GF-D8 (cell line): Measurements from ENCODE around the gene CTIF.

Source experiments
- DNase-seq: peaks from one replicate; lab custom pipeline; 2025; lab: John Stamatoyannopoulos, UW

CTIF gene

DNA sequence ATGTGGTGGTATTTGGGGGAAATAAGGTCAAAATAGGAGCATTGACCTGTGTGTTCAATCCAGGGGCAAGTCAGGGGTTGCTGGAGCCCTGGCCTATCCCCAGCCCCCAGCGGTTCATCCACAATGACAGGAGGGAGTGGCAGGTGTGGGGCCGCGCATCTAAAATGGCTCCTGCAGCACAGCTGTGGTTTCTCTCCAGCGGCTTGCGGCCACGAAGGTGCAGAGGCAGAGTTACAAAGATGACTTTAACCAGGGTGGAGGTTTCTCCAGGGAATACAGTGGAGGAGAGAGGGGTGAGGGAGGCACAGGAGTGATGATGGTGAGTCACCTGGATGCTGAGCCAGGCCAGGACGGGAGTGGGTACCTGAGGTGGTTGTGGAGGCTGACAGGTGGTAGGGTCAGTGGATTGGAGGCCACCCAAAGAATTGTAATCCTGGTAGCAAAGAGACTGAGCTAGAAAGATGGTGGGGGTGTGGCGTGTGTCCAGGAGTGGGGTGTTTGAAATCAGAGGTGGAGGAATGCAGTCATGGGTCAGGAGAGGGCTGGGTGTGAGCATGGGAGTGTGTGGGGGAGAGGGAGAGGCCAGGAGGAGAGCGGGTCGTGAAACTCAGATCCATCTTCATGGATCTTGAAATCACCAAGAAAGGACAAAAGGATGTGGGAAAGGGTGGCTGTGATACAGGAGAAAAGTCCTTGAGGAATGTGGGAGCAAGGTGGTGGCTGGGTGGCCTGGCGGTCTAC lies 83.2 kb downstream of the CTIF start:
- no peak for DNase-seq

DNA sequence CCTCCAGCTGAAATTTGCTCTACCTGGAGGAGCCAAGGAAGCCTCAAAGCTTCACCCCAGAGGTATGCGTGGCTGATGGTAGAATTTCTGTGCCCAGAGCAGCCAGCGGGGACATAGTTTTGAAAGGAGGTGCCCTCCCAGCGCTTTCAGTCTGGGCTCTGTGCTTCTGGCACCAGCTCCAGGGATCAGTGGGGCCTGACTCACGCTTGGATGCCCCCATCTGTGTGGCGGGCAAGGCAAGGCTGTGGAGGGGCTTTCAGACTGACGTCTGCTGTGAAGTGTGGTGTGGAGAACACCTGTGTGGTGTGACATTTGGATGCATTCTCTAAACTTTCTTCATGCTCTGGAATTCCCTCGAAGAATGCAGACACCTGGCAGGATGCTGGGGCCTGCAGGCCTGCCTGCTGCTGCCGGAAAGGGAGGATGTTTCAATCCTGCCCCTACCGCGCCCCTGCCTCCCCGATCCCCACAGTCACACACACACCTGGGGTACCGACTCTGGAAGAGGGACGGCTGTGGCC lies 84.1 kb downstream of the CTIF start:
- no peak for DNase-seq

DNA sequence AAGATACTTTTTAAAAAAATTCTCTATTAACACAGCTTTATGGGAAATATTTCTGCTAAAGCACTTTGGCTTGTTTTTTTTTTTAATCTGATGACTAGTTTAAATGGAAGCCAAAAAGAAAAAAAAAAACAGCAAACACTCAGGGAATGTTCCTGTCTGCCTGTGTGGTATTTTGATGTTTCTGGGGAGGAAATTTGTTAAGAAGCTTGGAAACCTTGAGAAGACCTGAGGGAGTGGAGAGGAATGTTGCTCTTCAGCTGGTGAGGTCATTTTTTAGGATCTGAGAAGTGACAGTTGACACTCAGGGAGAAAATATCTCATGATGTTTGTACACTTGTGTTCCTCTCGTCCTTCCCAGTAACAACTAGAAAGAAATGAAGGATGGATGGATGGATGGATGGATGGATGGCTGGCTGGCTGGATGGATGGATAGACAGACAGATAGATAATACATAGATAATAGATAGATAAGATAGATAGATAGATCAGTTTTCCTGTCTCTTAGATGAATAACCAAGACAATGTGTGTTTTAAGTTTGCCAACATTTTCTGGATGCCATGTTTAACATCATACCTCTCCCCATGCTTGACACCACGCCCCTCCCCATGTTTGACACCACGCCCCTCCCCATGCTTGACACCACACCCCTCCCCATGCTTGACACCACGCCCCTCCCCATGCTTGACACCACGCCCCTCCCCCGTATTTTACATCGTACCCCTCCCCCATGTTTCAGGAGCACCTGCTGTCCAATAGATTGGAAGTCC lies 84.8 kb downstream of the CTIF start:
- DNase-seq = no peak

DNA sequence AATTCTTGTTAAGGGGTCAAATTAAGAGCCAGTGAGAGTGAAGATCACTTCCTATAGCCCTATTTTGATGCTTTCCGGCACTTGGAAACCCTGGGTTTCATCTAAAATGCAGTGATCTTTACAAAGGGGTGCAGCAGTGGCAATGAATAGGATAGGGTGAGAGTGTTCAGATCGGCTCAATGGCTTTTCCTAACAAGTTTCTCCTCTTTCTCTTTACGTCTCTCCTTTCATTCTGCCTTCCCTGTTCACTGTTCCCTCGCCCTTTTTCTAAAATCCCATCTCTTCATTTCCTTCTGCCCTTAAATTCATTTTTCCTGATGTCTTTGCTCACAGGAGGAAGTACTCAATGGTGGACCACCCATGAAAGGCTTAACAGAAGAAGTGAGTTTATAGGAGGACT lies 86.0 kb downstream of the CTIF start:
- DNase-seq = no peak

DNA sequence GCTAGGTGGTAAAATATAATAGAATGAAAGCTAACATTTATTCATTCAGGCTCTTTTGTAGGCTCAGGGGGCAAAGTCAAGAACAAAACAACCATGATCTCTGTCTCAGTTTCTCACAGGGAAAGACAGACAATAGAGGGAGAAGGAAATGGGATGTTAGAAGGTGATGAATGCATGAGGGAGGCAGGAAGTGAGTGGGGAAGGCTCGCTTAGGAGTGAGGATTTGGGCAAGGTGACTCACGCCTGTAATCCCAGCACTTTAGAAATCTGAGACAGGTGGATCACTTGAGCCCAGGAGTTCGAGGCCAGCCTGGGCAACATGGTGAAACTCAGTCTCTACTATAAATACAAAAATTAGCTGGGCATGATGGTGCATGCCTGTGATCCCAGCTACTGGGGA lies 88.4 kb downstream of the CTIF start:
- no peak for DNase-seq

DNA sequence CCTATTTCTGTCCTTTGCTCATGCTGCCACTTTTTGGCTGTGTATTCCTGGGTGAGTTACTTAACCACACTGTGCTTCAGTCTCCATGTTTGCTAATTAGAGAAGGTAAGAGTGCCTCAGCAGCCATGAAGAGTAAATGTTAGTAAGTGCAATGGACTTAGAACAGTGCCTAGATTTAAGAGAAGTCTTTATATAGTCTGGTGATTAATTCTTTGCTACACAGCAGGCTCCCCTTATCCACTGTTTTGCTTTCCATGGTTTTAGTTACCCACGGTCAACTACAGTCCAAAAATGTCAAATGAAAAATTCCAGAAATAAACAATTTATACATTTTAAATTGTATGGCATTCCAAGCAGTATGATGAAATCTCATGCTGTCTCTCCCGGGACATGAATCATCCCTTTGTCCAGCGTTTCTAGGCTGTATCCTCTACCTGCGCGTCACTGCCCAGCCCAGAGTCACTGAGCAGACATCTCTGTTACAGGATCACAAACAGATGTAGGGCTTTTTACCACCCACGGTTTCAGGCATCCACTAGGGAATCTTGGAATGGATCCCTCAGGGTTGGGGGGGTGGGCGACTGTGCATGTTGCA lies 91.0 kb downstream of the CTIF start:
- no peak for DNase-seq

DNA sequence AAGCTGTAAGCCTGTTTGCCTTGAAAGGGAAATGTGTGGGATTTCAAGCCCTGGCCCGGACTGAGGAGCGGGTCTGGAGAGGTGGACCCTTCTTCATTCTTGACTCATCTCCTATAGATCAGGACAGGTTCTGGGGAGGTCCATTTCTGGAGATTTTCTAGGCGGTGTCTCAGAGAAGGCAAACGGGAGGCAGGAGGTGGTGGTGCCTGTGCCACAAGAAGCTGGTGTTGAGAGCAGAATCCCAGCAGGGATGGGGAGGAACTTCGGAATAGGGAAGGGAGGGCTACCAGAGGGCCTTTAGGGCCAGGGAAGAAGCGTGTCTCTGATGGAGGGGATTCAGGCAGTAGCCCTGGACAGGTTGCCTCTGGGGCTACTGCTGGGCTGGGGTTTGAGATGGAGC lies 93.0 kb downstream of the CTIF start:
- no peak for DNase-seq

DNA sequence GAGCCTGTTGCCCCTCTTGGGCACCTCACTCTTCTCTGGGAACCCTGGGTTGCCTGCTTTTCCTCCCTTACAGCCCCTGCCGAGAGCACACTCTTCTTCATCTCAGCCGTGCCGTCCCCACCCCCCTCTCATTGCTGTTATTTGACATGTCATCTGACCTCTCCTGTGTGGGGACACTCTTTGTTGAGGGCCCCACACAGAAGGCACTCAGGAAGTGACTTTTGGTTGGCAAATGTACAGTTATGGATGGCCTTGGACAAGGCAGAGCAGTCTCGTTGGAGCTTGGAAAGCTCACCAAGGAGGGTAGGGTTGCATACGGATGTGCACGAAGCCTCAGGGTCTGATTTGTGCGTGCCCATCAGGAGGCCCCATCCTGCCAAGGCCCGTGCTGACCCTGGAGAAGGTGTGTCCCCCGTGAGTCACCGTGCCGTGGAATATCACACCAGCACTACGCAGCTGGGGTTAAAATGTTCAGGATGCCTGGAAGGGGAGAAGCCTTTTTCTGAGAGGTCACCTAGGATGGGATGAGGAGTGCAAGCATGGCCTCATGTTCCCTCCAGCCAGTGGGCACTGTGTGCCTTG lies 93.9 kb downstream of the CTIF start:
- DNase-seq = no peak

DNA sequence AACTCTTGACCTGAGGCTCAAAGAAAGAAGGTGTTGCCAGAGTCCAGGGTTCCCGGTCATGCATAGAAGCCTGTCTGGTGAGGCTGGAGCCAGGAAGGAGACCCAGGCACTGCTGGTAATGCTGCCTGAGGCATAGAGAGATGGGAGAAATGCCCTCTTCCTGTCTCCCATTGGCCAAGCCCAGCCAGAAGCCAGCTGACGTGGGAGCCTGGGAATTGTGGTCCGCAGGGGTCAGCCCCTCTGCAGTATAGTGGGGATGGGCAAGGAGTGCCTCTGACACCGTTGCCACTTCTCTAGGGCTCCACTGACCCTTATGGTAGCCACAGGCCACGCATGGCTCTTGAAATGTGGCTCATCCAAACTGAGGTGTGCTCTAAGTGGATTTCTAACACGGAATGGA lies 95.7 kb downstream of the CTIF start:
- DNase-seq = no peak

DNA sequence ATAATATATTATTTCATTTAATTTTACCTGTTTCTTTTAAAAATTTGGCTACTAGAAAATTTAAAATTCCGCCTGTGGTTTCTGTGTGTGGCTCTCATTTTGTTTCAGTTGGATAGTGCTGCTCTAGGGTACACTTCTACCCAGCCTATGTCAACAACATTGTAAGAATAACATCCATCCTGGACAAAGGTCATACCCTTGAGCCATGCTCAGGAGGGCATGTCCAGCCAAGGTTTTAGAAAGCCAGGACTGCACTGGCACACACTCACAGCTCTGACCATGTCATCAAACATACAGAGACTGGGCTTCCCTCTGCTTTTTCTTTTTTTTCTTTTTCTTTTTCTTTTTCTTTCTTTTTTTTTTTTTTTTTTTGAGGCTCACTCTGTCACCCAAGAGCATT lies 96.1 kb downstream of the CTIF start:
- no peak for DNase-seq

DNA sequence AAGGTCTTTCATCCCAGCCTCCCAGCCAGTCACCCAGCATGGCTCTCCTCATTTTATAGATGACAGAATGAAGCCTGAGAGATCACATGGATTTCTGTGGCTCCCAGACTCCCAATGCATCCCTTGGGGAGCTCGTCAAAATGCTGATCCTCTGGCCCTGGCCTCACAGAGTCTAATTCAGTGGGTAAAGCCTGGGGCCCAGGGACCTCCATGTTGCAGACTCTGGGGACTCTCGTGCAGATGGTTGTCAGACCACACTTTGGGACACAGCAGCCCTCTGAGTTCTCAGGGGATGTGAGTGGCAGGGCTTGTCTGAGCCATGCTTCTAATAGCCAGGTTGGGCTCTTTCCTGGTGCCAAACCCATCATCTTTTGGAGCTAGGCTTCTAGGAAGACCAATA lies 97.0 kb downstream of the CTIF start:
- no peak for DNase-seq

DNA sequence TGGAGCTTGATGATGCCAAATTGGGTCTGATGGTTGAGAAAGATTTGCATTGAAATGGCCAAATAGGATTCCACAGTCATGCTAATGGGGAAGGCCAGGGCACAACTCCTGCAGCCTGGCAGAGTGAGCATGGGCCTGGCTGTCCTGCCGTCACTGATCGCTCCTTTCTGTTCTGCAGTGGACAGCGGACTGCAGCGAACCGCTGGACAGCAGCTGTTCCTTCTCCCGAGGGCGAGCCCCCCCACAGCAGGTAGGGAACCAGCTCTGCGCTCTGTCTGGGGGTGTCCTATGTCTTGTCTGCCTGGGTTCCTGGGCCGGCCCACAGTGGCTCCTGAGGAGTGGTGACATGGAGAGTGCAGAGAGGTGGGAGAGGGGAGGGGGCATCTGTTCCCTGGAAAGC lies 97.6 kb downstream of the CTIF start:
- no peak for DNase-seq

DNA sequence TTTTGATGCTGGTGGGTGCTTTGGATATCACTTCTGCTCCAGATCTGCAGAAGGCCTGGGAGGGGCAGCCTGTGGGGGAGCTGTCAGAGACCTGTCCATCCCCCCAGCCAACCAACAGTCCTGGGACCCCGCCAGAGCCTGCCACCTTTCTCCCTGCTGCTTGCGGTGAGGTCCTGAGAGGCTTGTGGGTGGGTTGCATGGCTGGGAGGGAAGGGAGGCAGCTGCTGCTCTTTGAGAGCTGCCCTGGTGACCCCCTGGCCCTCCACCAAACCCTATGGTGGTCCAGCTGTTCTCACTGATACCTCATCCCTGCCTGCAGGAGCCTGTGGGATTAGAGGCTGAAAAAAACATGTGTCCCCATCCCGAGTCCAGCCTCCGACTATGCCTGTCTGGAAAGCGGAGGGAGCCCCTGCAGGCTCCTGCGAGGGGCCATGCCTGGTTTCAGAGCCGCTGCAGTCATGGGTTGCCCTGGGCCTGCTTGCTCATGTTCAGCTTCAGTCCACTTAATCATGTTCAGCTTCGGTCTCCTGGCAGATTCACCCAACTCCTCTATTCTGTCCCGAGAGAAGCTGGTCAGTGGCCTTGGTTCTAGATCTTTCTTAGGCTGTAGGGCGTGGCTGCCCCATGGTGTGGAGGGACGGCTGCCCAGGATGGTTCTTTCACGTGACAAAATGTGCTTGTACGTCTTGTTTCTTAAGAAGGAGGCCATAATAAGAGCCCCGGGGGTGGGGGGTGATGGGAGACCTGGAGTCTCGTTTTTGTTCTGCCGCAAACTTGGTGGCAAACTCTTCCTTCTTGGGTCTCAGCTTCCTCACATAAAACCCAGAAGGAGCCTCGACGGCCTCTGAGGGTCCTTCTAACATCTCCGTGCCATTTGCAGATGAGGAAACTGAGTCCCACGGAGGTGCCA lies 98.5 kb downstream of the CTIF start:
- DNase-seq = no peak

DNA sequence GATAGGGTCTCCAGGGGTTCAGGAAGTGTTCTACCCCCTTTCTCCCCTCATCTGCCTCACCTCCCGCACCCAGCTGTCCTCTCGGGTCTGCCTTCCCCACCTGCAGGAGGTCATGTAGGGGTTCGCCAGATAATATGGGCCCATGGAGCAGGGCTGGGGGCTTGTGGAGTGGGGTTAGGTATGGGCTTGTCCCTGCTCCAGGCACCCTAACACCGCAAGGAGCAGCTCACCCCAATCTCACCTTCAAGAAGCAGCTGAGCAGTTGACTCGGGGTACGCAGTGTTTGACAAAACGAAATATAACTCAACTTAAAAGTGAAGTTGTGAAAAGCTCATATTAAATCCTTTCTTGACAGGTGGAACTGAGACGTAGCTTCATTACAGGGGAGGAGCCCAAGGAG lies 99.6 kb downstream of the CTIF start:
- no peak for DNase-seq

DNA sequence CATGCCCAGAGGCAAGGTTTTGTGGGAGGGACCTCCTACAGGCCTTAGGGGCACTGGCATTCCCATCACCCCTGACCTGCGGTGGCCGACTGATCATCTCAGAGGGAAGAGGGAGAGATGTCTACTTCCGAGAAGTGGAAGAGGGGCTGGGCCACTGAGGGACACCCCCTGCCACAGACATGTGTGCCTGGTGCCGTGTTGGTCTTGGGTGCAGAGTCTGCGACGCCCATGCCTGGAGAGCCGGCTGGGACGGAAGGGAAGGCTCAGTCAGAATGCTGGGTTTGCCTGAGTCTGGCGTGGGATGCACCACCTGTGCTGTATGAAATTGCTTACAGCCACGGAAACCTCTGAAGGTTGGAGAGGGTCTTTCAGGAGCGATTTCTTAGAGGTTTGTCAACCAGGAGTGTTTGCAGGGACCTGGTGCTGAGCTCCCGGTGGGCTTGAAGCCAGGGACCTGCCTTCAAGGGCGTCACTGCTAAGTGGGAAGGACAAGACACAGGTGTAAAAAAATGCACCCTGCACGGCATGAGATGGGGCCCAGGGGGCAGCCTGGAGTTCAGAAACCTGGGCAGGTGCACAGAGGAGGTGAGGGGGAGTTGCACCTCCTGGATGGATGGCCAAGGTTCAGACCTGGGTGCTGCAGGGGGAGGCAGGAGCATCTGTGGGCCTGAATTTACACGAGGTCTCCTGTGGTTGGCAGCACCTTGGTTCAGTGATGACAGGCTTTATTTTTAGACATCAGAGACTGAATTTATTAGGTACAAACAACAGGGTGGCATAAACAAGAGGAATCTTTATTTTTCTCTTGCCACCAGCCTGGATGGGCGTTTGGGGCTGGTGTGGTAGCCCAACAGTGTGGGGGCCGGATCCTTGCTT lies 100.3 kb downstream of the CTIF start:
- no peak for DNase-seq

DNA sequence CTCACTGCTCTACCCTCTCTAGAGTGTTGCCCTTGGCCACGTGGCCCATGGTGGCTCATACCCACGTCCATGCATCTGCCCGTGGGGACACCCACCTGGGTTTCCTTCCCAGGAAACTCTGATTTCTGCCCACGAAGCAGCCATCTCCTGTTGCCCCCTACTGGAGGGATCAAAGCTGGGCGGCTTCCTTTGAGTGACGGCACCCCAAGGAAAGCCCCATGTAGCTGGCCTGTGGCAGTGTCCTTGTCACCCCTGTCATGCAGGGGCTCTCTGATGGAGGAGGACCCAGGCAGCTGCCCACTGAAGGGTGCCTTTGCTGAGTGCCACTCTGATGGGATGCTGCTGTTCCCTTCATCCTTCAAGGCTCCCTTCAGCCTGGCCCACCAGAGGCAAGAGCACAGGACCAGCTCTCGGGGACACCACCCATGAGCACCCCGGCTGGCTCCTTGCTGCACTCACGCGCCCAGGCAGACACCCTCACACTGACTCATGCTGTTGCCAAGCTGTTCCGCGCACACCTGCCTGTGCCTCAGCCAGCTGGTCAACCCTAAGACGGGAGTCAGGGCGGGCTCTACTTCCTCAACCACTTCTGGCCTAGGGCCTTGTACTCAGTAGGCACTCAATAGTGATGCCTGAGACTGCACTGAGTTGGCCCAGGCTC lies 101.1 kb downstream of the CTIF start:
- no peak for DNase-seq

DNA sequence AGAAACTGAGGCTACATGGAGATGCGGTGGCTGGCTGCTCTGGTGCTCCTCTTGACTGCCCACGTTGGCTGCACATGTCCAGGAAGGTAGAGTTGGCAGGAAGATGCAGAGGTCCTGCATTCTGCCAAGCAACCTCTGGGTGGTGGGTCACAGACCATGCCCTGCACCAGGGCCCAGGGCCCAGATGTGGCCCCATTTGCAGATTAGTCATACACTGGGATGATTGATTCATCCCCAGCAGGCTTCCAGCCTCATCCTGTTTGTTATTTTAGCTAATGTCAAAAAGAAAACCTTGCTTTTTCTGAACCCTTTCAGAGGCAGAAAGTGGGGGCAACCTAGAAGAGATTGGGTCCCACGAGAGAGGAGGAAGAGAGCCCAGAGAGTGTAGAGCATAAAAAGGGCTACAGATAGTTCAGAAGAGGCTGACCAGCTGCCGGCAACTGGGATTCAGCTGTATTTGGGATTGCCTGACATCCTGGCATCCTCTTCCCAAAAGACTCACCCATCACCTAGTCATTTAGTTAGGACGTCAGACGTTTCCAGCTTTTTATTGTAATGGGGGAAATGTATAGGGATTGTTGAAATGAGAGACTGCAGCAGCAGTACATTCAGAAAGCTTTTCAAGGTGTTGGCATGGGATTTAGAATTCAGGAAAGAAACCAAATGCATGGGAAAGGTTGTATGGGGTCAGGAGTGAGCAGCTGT lies 101.9 kb downstream of the CTIF start:
- DNase-seq = no peak

DNA sequence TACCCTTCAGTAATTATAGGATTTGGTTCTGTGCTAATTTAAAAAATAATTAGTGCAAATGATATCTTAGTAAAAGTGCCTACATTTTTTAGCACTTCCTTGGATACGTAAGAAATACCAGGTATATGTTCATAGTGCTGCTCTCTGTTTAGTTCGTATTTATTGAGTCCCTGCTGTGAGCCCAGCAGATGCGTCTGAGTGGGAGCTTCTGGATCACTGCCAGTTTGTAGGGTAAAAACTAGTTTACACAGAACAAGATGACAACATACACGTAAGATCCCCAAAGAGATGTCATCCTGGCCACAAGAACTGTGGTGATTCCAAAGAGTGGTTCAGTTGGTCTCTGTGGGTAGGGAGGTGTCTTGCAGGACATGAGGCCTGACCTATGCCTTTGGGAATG lies 103.2 kb downstream of the CTIF start:
- DNase-seq = no peak

DNA sequence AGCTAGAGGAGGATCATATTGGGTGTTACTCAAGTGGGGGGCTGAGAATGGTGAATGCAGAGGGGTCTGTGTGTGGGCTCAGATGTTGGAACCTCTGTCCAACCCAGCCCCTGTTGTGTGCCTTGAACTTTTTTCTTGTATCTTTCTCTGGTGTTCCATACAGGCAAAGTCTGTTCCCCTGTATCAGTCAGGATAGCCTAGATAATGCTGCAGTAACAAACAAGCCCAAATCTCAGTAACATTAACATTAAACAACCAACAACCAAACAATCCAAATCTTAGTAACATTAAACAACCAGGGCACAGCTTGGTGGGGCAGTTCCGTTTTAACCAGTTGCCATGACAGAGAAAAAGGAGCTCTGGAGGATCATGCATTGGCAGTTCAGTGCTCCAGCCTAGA lies 103.7 kb downstream of the CTIF start:
- DNase-seq = no peak

DNA sequence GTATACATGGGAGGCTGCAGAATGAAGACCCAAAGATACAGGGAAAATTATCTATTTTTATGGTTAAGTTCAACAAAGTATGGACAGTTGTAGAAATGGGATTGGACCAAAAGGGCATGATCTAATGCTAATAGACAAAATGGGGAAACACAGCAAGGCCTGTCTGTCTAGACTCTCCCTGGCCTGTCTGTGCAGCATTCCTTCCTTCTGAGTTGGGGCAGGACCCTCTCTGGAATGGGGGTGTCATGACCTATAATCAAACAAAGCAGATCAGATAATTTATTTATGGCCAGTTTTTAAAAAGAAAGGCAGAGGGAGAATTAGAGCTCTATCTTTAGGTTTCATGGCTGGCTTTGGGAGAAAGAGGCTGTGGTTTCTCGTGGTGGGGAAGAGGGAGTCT lies 104.4 kb downstream of the CTIF start:
- no peak for DNase-seq
